ENCODE results near the gene SNRPD2. TPM values are rescaled to one million over a fixed set of nuclear protein-coding genes. Genes with fewer than 3 reads are reported as not detected.

Gene SNRPD2
- total and polyA plus RNA-seq, 2 of the 8 experiments (the other 6 are each of a cell fraction or from before 2014, with no cell fraction given), result 645 to 759 TPM

DNA sequence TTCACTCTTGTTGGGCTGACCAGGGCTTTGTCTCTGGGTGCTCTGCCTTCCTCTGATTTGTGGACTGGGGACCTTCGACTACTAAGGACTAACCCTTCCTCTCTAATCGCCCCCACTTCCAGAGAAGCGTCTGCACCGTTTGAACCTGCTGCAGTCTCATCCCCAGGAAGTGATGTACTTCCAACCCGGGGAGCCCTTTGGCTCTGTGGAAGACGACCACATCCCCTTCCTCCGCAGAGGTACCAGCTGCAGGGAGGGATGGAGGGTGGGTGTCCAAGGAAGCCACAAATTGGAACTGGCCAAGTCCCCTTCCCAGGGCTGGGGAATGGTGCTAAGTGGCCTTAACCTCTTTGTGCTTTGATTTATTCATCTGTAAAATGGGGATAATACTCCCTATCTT, 9.9 kb upstream of the SNRPD2 start:
- H2BK20ac ChIP-seq (ENCODE audit: low read length), result no peak overlapping the region
- TF ChIP-seq ZNF274 (IDR thresholded peaks at IDR 0.05; ENCODE audit: borderline replicate concordance, extremely low read depth, low read length), result no peak
- no peak for TF ChIP-seq NANOG (IDR thresholded peaks at IDR 0.05; ENCODE audit: insufficient read depth, low read depth, low read length, poor library complexity, severe bottlenecking)
- TF ChIP-seq NRF1 (IDR thresholded peaks at IDR 0.05; ENCODE audit: low read depth, low read length), result no peak
- no peak for TF ChIP-seq CHD2 (IDR thresholded peaks at IDR 0.05; ENCODE audit: low read length)
- no peak for TF ChIP-seq RXRA (IDR thresholded peaks at IDR 0.05; ENCODE audit: insufficient read depth, low read depth, low read length)

More for the DNA sequence above, 9.9 kb upstream of the SNRPD2 start:
- no peak overlapping the region for H3K23ac ChIP-seq (ENCODE audit: insufficient read length)
- peaks cover 0 to 6% of the 10 kb centered on the region in 2 experiments for H4K20me1 ChIP-seq (replicated peaks in 1 of 2; ENCODE audit: control insufficient read depth in 1 of 2, insufficient read depth in 2 of 2, low read length in 2 of 2)
- H4K91ac ChIP-seq (replicated peaks; ENCODE audit: insufficient read length, low read length), result no peak overlapping the region
- no peaks in the 10 kb centered on the region for H3K79me2 ChIP-seq (ENCODE audit: control insufficient read depth in 1 of 2, insufficient read depth in 2 of 2, low read length in 2 of 2)
- WGBS, 2 experiments (ENCODE audit: extremely low coverage in 1 of 2, insufficient coverage in 1 of 2, insufficient read length in 1 of 2, insufficient replicate concordance in 2 of 2, low coverage in 1 of 2, low lambda C conversion rate in 2 of 2, missing lambda C conversion rate in 1 of 2), result 94% methylated on average over 7 of the region's 7 CpGs; no CpG with 5 or more reads in 1 of the 2 experiments
- no peak overlapping the region for H3K4me3 ChIP-seq (ENCODE audit: extremely low read depth in 1 of 4, insufficient read depth in 2 of 4, low read depth in 3 of 4, low read length in 4 of 4)
- no peaks in the 10 kb centered on the region for H3K27me3 ChIP-seq (replicated peaks in 1 of 4; ENCODE audit: control insufficient read depth in 3 of 4, extremely low read depth in 1 of 4, insufficient read depth in 3 of 4, low read length in 3 of 4)
- no peak overlapping the region for H2BK5ac ChIP-seq (ENCODE audit: low read depth, low read length)
- H3K56ac ChIP-seq (replicated peaks; ENCODE audit: insufficient read length, low read depth, low read length), result no peak overlapping the region
- no peak overlapping the region for H2BK15ac ChIP-seq (ENCODE audit: low read length)
- H2BK12ac ChIP-seq (ENCODE audit: low read depth, low read length), result no peak overlapping the region
- no peak for FAIRE-seq
- no peak for DNase-seq (ENCODE audit: low read depth in 1 of 2, low spot score in 2 of 2)
- H3K23me2 ChIP-seq (ENCODE audit: low read depth, low read length), result no peaks in the 10 kb centered on the region
- H3K9ac ChIP-seq (replicated peaks in 1 of 4; ENCODE audit: extremely low read depth in 1 of 4, low read depth in 3 of 4, low read length in 3 of 4), result no peak overlapping the region
- H4K5ac ChIP-seq (ENCODE audit: insufficient read length, low read depth, low read length), result no peak overlapping the region
- POLR2A ChIA-PET (ENCODE audit: partially characterized antibody), result interaction anchor here (1.2 to 9.6 kb wide), 4 partner anchors 10 to 67 kb away, joined by 3 to 90 read pairs (median 26); partner anchors contain the start of genes QPCTL, SIX5 and SNRPD2
- H3K36me3 ChIP-seq (ENCODE audit: control insufficient read depth in 2 of 4, insufficient read depth in 4 of 4, low read length in 3 of 4), result peaks cover 8 to 27% (median 21%) of the 10 kb centered on the region in 4 experiments; a peak in 6 of 8 replicates
- no peak overlapping the region for H3K18ac ChIP-seq (ENCODE audit: extremely low read depth, low read length)
- no peak overlapping the region for H2AK5ac ChIP-seq (ENCODE audit: low read depth, low read length)
- no peak overlapping the region; the same call in 1 of the 2 replicates for H3K27ac ChIP-seq (ENCODE audit: low read depth, low read length)
- H2BK120ac ChIP-seq (replicated peaks; ENCODE audit: low read depth, low read length), result no peak overlapping the region
- H3K4me1 ChIP-seq (replicated peaks in 1 of 4; ENCODE audit: control insufficient read depth in 3 of 4, insufficient read depth in 4 of 4, low read length in 3 of 4), result no peaks in the 10 kb centered on the region
- H3K14ac ChIP-seq (ENCODE audit: insufficient read length), result no peak overlapping the region
- H3K9me3 ChIP-seq (ENCODE audit: insufficient read depth in 2 of 2, low read depth in 1 of 2, low read length in 1 of 2), result no peaks in the 10 kb centered on the region
- H3K4ac ChIP-seq (replicated peaks; ENCODE audit: insufficient read length, low read depth, low read length), result no peak overlapping the region
- H4K8ac ChIP-seq (ENCODE audit: extremely low read depth, insufficient read depth, low read length), result no peak overlapping the region
- no peak overlapping the region for H2AFZ ChIP-seq (ENCODE audit: low read length)
- H3K79me1 ChIP-seq (ENCODE audit: low read depth, low read length), result no peaks in the 10 kb centered on the region
- CTCF ChIA-PET (ENCODE audit: partially characterized antibody), result interaction anchor here (0.6 to 1.4 kb wide), 3 partner anchors 11 to 58 kb away, joined by 3 to 6 read pairs (median 3); no protein-coding TSS in a partner anchor
- no peak overlapping the region for H3K4me2 ChIP-seq (ENCODE audit: insufficient read depth in 1 of 2, low read depth in 2 of 2, low read length in 2 of 2)

Measured in H1 (cell line).